8988T (cell line): ENCODE measurements around the gene GDE1.

Experiments
- DNase-seq: peaks from one replicate; pipeline ENCODE4 v3.0.0; 2011

The GDE1 gene

GRCh38 chr16:19485611-19486010 is 36.3 kb downstream of the GDE1 start:
- DNase-seq, result no peak

- DNase-seq, result no peak
Measured at GRCh38 chr16:19484096-19484495, 37.8 kb downstream of the GDE1 start.

- DNase-seq, result no peak
Measured at GRCh38 chr16:19482291-19482690, 39.6 kb downstream of the GDE1 start.

GRCh38 chr16:19481769-19482168 is 40.1 kb downstream of the GDE1 start:
- no peak for DNase-seq

GRCh38 chr16:19481296-19481695 is 40.6 kb downstream of the GDE1 start:
- DNase-seq, result no peak

GRCh38 chr16:19479302-19479721 is 42.6 kb downstream of the GDE1 start:
- no peak for DNase-seq

- DNase-seq, result no peak
Measured at GRCh38 chr16:19478505-19478904, 43.4 kb downstream of the GDE1 start.

GRCh38 chr16:19474617-19475016 is 47.3 kb downstream of the GDE1 start:
- DNase-seq, result no peak

- no peak for DNase-seq
Measured at GRCh38 chr16:19472482-19472881, 49.4 kb downstream of the GDE1 start.

GRCh38 chr16:19468300-19468699 is 53.6 kb downstream of the GDE1 start:
- no peak for DNase-seq

- no peak for DNase-seq
Measured at GRCh38 chr16:19463468-19464315, 58.2 kb downstream of the GDE1 start.

- no peak for DNase-seq
Measured at GRCh38 chr16:19460397-19460796, 61.5 kb downstream of the GDE1 start.

- DNase-seq, result no peak
Measured at GRCh38 chr16:19458722-19459379, 63.0 kb downstream of the GDE1 start.
